Medulla oblongata (tissue), 1 donor: ENCODE results near the gene COX10.
"Not testable (repeated sequence)": the region's sequence is repeated elsewhere in the genome, so short reads cannot be mapped to it uniquely, and the experiment has no call there.

Experiments
- DNase-seq: peaks from one replicate; pipeline ENCODE4 v3.0.0-alpha.2; 2015; ENCODE audit errors: extremely low spot score

COX10 gene

DNA sequence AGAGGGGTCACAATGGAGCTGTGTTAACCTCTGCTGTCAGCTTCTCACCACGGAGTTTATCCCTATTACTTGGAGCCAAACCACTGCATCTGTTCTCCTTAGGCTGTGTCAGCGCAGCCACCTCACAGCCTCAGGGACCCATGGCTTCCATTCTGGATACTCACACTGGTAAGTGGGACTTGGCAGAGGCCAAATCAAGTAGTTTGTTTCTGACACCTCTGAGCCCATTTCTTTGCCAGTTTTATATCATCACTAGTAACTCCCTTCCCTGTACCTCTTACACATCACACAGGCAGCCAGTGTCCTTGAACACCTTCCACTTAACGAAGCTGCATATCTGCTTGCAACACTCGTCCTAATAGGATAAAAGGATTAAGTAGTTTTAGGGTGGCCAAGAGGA lies 108.5 kb downstream of the COX10 start:
- DNase-seq: not testable (repeated sequence)

DNA sequence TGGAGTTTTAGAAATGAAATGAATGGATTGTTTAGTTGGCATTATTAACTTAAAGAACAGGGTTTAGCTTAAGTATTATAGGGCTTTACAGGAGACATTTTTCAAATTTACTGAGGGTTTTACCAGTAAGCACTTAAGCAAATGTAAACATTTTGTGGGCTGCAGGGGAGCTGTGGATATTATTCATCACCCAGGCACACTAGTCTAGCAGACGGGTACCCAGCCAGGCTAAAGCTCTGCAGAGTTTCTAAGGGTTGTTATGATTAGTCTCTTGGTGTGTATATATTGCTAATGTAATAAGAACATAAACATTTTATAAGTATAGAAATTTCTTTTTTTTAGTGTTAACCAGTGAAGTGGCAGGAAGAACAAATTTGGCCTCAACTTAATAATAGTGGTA lies 110.6 kb downstream of the COX10 start:
- DNase-seq: not testable (repeated sequence)

DNA sequence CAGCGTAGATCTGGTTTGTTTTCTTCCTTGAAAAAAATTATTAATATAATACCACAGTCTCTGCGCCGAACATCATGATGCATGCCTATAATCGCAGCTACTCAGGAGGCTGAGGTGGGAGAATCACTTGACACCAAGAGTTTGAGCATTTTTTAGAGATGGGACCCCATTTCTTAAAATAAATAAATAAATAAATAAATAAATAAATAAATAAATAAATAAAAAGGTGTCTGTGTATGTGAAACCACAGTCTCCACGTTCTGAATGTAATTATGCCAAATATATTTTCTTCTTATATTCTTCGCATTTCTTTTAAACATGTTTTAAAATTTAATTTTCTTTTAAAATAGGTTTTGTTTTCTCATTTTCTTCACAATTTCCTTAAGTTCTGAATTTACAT lies 112.8 kb downstream of the COX10 start:
- not testable (repeated sequence) for DNase-seq

DNA sequence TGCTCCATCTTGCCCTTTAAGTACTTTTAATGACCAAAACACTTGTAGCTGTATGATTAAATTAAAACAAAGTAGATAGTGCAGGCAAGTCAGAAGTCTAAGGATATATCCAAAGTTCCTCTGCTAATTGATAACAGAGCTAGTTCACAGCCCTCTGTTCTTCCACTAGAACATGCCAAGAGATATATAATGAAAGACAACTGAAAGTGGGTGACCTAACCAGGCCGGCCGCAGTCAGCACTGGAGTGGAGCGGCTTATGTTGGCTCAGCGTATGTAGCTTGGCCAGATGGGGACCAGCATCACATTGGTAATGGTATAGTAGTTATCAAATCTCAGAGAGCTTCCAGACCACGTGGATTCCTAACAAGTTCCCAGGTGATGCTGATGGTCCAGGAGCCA lies 115.2 kb downstream of the COX10 start:
- not testable (repeated sequence) for DNase-seq

DNA sequence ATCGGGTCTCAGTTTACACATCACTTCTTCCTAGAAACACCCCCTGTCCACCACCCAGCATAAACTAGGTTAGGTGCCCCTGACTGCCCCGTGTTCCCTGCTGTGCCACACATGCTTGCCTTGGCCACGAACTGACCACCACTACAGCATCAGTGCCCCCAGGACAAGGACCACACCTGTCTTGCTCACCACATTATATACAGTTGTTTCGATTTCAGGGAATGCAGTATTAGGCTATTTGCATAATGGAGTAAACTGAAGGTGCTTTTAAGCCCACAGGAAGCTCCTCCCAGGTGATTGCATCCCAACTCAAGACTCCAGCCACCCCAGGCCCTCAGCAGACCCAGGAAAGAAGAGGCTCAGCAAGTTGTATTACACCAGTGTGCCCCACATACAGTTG lies 117.1 kb downstream of the COX10 start:
- DNase-seq: not testable (repeated sequence)

DNA sequence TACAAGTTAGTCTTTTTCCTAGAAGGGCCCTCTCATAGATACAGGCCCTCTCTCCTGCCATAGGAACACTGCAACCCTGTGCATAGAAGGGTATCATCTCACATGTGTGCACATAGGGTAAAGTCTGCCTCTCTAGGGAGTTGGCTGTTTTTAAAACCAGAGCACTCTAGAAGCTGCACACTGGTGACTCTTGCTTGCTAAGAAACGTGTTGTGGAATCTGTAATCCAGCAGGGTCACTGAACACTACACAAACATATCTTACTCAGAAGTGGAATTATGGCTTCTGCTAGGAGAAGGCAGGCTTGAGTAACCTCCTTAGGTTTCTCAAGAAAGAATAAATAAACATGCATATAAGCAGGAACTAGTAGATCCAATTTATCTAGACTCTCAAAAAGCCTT lies 121.5 kb downstream of the COX10 start:
- not testable (repeated sequence) for DNase-seq

DNA sequence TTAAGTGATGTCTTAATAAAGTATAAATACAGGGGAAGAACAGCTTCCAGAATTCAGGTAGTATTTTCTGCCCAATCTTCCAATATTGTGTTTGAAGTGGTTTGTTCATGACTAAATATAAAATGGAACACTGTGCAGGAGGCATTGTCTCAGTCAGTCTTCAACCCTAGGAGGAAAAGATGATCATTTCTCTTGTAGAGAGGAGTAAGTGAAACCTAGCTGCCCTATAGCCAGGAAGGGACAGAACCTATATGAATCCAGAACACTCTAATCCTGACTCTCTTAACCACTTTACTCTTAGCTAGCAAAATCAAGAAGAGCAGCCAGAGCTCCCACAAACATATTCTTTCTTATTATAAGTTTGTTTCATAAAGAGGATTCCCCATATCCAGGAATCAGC lies 122.2 kb downstream of the COX10 start:
- DNase-seq: not testable (repeated sequence)

DNA sequence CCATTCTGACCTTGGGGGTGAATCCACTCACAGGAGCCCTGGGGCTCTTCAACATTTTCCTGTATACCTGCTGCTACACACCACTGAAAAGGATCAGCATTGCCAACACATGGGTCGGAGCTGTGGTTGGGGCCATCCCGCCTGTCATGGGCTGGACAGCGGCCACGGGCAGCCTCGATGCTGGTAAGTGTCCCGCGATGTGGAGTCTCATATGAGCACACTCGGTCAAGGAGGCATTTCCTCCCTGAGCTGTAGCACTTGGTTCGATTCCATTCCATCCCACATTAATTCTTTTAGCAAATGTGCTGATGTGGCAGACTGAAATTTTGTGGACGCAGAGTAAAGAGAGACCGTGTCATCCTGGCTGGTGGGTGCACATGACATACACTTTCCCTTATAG lies 122.7 kb downstream of the COX10 start:
- not testable (repeated sequence) for DNase-seq

DNA sequence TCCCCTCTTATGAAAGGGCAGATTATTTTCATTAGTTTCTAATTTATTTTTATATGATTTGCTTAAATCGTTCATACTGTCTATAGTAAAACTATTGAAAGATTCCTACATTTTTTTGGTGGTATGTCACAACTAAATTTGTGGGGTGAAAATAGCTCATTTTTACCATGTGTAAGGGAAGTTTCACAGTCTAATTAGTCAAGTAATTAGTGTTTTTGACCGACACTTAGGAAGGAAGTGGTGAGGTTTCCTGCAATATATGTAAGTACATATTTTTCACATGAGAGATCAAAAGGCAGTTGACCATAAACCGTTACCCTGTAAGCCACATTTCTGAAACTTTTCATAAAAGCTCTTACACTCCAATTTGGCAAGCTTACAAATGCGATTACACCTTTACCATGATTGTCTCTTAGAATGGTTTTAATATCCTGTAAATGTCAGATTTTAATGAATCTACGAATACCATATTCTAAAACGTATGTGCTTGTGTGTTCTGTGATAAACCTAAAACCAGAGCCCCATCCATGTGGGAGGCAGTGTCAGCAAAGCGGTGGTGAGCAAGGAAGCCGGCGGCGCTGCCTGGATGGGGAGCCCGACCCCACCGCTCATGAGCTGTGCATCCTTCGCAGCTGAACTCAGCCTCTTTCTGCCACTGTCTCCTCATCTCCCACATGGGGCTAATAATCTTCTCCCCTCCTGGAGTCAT lies 123.5 kb downstream of the COX10 start:
- DNase-seq: not testable (repeated sequence)

DNA sequence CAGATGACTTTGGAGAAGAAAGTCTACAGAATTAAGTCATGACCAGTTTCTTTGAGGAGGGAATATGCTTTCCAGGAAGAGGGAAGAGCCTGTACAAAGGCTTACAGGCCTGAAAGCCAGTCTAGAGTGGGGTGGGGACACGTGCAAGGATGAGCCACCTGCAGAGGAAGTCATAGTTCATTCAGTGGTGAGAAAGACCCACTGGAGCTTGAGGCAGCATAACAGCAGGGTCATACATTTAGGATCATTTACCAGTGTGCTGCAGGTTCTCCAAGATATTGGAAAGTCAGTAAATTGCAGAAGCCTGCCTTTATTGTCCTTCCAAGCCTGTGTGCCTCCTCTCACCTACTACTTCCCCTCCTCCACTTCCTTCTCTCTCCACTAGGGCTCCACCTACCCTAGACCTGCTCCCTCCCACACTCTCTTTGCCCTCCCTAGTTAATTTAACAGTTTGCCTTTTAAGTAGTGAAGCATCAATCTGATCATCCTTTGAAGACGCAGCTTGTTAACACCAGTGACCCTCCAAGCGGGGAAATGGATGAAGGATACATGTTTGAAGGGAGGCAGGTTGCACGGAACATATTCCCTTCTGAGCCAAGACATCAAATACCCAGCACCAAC lies 127.2 kb downstream of the COX10 start:
- DNase-seq: no peak

DNA sequence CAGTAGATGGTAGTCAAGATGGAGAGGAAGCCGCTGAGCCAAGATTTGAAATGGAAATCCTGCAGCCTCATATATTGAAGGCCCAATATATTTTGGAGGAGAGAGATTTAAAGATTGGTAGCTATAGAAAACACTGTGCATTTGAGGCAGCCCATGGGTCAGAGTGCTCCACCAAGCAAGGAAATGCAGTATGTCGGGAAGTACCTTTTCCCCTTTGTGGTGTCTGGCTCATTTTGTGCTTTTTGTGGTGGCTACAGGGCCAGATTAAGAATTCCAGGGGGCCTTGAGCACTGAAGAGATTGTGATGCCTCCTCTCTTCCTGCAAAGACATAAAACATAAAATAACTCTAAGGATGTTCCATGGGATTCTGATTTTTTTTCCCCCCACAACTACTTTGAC lies 127.8 kb downstream of the COX10 start:
- no peak for DNase-seq

DNA sequence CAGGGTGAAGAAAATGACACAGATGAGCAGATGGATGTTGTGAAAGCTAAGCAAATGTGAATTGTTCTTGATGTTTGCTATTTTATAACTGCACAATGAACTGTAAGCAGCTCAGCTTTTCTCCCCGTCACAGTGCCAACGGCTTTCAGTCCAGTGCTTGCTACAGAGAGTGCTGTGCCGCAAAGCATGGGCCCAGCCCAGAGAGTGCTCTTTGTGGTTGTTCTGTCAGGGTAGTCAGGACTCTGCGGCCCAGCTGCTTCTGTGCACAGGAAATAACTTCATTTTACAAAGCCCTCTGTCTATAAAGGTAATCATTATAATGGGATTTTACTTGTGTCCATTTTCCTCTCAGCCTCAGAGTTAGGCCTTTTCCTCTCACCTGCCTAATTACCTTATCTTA lies 128.3 kb downstream of the COX10 start:
- no peak for DNase-seq

DNA sequence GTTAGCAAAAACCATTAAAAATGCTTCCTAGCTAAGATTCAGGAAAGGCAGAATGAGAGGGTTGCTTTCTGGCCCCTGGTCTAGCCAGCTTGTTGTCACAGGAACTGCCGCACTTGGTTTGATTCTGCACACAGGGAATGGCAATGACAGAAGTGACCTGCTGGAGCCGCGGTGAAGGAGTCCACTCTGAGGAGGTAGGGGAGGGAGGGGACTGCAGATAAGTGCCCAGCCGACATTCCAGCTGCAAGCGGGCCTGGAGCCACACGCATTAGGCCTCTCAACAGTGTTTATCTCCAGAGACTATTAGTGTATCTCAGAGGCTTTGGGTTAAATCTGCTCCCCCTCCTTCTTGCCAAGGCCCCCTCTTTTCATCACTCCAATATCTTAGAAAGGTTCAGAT lies 128.7 kb downstream of the COX10 start:
- no peak for DNase-seq

DNA sequence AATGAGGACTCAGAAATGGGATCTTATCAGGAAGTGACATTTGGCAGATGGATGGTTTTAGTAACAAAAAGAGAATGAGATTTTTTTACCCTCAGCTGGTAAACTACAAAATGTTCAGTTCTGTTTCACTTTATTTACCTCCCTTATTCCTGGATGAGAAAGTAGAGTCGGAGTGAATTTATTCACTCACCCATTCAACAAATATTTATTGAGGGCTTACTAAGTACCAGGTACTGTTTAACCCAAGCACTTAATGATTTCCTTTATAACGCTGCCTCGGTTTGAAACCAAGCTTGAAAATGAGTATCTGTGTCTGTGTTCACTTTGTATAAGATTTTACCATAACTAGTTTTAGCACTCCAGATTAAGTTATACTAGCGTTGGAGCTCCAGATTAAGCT lies 129.3 kb downstream of the COX10 start:
- DNase-seq: no peak

DNA sequence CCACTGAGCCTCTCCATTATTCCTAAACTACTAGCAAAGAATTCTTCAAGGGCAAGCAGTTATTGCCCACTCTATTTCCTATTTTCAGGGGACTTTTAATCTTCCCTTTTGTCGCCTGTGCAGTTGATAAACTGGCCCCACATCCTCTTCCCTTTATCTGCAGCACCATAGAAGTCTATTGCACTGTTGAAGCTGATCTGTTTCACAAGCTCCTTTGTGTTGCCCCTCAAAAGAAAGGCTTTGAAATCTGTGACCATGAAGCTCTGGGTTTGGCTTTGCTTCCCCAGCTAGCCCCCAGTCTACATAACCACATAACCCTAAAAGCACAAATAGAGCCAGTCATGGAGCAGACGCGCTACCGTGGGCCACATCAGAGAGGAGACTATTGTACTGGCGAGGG lies 130.3 kb downstream of the COX10 start:
- DNase-seq: no peak

DNA sequence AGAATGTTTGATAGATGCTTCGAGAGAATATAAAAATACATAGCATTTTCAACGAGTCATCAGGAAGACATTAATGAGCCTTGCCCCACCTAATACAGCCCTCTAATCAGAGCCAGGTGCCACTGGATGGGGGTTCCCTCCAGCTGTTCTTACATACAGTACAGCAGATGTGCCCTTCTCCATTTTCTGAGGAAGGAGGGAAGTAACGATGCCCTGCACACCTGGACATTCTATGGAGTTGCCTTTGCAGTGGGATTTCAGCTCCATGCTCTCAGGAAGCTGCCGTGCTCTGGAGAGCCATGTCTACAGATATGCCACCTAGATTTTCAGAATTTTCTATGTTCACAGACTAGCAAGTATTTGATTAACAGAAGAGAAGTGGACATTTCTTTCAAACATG lies 131.1 kb downstream of the COX10 start:
- no peak for DNase-seq

DNA sequence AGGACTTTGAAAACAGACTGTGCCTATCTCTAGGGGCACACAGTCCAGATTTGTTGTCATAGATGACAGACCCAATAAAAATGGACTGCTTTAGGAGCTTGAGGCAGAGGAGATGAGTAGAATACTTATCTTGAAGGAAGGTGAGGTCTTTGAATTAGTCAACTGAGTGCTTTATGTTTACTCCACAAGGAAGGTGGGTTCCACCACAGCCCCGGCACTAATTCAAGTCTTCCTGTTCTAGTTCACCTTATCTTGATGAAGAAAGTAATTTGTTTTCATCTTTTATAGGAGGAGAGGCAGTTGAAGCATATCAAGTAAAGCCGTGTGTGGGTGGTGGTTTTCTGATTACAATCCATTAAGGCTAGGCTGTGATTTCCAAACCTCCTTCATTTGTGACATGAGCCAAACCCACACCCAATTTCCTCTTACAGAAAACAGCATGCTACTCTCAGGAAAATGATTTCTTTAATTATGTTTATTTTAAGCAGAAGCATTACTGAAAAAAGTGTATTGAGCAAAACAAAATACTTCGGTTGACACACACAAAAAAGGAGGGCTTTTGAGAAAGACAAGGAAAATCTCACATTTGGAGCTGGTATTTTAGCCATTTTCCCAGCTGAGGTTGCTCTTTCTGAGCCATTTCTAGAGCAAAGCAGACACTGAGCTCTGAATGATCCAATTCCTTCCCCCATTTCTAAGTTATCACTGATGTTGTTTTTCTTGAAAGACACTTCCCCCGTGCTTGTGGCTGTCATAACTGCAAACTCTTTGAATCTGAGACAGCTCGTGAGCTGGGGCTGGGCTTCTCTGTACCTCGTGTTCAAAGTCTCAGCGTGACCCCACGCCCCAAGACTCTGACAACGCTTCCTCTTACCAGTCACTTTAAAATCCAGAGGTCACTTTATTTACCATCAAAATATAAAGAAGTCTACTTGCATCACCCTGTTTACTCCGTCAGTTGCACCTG lies 132.0 kb downstream of the COX10 start:
- no peak for DNase-seq

DNA sequence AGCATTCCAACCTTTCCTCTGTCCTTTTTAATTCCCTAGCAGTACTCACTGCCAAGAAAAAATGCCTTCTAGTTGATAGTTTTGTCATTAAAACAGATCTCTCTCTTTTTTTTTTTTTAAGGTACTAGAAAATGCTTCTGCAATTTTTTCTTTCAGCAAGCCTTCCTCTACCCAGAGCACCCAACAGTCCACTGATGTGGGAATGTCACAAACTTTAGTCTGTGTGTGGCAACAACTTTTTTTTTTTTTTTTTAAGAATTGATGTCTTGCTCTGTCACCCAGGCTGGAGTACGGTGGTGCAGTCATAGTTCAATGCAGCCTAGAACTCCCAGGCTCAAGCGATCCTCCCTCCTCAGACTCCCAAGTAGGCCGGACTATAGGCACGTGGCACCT lies 132.7 kb downstream of the COX10 start:
- no peak for DNase-seq

DNA sequence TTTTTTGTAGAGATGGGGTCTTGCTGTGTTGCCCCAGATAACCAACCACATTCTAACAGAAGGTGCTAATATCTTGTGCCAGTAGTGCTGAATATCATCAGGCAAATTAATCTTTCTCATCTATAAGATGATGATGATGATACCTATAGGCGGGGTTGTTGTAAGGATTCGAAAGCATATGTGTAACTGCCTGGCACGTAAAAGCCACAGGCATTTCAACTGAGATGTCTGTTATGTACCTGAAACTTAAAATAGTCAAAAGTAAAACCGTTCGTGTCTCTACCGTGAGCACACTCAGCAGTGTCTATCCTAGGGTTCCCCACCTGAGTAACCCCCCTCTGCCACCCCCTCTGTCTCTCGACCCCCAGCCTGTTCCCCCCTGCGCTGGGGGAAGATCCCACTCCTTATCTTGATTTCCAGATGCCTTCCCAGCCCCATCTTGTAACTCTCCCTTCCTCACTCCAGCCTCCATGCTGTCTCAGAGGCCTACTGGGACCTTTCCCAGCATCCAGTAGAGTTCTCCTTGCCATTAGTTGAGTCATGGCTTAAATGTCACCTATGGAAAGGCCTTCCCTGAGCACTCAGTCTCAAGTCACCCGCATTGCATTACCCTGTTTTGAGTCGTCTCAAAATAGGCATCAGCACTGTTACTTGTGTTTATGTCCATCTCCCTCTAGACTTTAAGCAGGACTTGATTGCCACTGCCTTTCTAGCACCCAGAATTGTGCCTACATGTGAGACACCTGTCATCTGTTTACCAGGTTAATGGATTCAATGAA lies 133.3 kb downstream of the COX10 start:
- DNase-seq: no peak

DNA sequence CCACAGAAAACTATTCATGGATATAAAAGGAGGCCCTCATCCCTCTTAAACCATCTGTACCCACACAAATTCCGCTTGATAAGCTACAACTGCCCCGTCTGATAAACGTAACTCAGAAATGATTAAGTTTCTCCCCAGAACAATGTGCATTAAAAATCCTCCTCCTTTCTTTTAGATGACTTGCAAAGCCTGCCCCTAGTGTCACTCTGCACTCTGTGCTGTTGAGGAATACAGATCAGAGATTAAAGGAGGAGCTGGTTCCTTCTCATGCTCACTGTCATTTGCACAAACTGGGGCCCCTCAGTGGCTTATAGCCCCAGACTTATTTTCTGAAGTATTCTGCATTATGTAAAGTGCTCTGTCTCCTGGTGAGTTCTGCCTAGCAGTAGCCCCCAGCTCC lies 134.1 kb downstream of the COX10 start:
- no peak for DNase-seq

DNA sequence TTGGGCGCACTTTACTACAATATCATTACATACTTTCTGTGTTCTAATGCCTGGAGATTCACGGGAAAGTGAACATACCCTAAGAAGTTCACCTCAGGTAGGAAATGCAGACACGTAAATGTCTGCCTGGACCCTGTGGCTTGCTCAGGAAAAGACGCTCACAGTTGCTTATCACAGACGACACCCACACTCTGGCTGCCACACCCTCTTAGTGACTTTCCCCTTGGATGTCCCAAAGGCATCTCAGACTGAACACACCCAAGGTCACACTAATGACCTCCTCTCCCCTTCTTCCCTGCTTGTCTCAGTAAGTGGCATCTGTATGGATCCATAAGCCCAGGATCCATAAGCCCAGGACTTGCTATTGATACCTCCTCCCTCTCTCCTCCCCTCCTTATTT lies 134.8 kb downstream of the COX10 start:
- no peak for DNase-seq

DNA sequence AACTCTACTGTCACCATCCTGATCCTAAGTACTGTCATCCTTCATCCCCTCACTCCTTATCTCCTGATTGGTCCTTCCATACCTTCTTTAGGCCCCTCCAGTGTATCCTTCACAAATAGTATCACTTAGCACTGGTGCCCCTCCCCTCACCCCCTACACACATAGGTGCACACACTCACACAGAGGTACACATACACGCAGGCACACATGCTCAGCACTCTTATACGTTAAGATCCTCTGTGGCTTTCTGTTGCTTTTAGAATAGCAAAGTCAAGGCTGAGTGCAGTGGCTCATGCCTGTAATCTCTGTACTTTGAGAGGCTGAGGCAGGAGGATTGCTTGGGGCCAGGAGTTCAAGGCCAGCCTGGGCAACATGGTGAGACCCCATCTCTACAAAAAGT lies 135.2 kb downstream of the COX10 start:
- no peak for DNase-seq
